Measurements from ENCODE around the gene MPO. TPM values are rescaled to one million over a fixed set of nuclear protein-coding genes. Genes with fewer than 3 reads are reported as not detected.

MPO gene
- total RNA-seq, 1 experiment from 2014 or later, result 0.19 TPM

- no peak for DNase-seq (ENCODE audit: unreplicated experiment)
- Mint-ChIP-seq H3K27ac (ENCODE audit: low read depth, unreplicated experiment) (no peak overlapping the region), H3K27me3 (ENCODE audit: insufficient read depth, unreplicated experiment) (peaks cover 75% of the 10 kb centered on the region), H3K4me1 (ENCODE audit: insufficient read depth, unreplicated experiment) (no peaks in the 10 kb centered on the region), H3K4me3 (ENCODE audit: unreplicated experiment) (no peak overlapping the region), H3K36me3 (ENCODE audit: insufficient read depth, unreplicated experiment) (no peaks in the 10 kb centered on the region), H3K9me3 (ENCODE audit: unreplicated experiment) (no peaks in the 10 kb centered on the region)
- POLR2A ChIA-PET, result interaction anchor here (0.6 kb wide), 1 partner anchor 1247 kb away, joined by 3 read pairs; no protein-coding TSS in a partner anchor
- BruUV-seq (replicated peaks), result no TSS peak
- no peak for TF ChIP-seq CTCF (IDR thresholded peaks at IDR 0.05; ENCODE audit: unreplicated experiment)
- intact Hi-C loops (cut with micrococcal nuclease), result no loop called here
- CTCF ChIA-PET, result interaction anchor here (0.7 kb wide), 1 partner anchor 128 kb away, joined by 3 read pairs; no protein-coding TSS in a partner anchor
Observed at GRCh38 chr17:58253082-58253481, 27.7 kb downstream of the MPO start.

DNA sequence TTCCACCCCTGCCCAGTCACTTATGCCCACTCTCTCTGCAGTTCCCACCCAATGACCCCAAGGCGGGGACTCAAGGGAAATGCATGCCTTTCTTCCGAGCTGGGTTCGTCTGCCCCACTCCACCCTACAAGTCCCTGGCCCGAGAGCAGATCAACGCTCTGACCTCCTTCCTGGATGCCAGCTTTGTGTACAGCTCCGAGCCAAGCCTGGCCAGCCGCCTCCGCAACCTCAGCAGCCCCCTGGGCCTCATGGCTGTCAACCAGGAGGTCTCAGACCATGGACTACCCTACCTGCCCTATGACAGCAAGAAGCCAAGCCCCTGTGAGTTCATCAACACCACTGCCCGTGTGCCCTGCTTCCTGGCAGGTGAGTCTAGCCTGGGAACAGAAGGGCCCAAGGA lies 28.6 kb downstream of the MPO start:
- no peak overlapping the region for H3K4me3 Mint-ChIP-seq (ENCODE audit: unreplicated experiment)
- no peaks in the 10 kb centered on the region for H3K9me3 Mint-ChIP-seq (ENCODE audit: unreplicated experiment)
- CTCF ChIA-PET, result no interaction called here
- intact Hi-C loops (cut with micrococcal nuclease), result no loop called here
- no peak overlapping the region for H3K27ac Mint-ChIP-seq (ENCODE audit: low read depth, unreplicated experiment)
- BruUV-seq (replicated peaks), result no TSS peak
- H3K27me3 Mint-ChIP-seq (ENCODE audit: insufficient read depth, unreplicated experiment), result peaks cover 65% of the 10 kb centered on the region
- H3K36me3 Mint-ChIP-seq (ENCODE audit: insufficient read depth, unreplicated experiment), result no peaks in the 10 kb centered on the region
- POLR2A ChIA-PET, result interaction anchor here (0.6 kb wide), 1 partner anchor 195 kb away, joined by 3 read pairs; no protein-coding TSS in a partner anchor
- no peak for TF ChIP-seq CTCF (IDR thresholded peaks at IDR 0.05; ENCODE audit: unreplicated experiment)
- DNase-seq (ENCODE audit: unreplicated experiment), result no peak
- H3K4me1 Mint-ChIP-seq (ENCODE audit: insufficient read depth, unreplicated experiment), result no peaks in the 10 kb centered on the region

DNA sequence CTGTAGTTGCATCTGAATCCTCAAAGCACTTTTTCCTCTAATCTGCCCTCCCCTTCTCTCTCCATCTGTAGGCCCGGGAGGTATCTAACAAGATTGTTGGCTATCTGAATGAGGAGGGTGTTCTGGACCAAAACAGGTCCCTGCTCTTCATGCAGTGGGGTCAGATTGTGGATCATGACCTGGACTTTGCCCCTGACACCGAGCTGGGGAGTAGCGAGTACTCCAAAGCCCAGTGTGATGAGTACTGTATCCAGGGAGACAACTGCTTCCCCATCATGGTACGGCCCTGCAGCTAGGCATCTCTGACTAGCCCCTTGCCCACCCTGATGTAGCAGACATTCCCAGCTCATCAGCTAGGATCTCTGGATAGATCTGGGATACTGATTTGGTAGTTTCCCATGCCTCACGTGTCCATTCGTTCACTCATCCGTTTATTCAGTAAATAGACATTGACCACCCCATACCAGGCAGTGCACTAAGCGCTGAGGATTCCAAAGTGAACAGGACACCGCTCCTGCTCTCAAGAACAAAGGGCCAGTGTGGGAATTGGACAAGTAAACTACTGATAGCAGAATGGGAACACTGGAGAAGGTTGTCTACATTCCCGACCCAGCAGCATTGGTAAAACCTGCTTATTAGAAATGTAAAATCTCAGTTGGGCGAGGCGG lies 30.3 kb downstream of the MPO start:
- CTCF ChIA-PET, result interaction anchor here (0.5 to 1.5 kb wide), 4 partner anchors 14 to 129 kb away, joined by 3 to 7 read pairs (median 4); no protein-coding TSS in a partner anchor
- peaks cover 63% of the 10 kb centered on the region for H3K27me3 Mint-ChIP-seq (ENCODE audit: insufficient read depth, unreplicated experiment)
- no peaks in the 10 kb centered on the region for H3K4me1 Mint-ChIP-seq (ENCODE audit: insufficient read depth, unreplicated experiment)
- intact Hi-C loops (cut with micrococcal nuclease), result no loop called here
- POLR2A ChIA-PET, result interaction anchor here (0.7 kb wide), 1 partner anchor 242 kb away, joined by 4 read pairs; no protein-coding TSS in a partner anchor
- no peak overlapping the region for H3K4me3 Mint-ChIP-seq (ENCODE audit: unreplicated experiment)
- no TSS peak for BruUV-seq (replicated peaks)
- DNase-seq (ENCODE audit: unreplicated experiment), result no peak
- H3K27ac Mint-ChIP-seq (ENCODE audit: low read depth, unreplicated experiment), result no peak overlapping the region
- no peaks in the 10 kb centered on the region for H3K36me3 Mint-ChIP-seq (ENCODE audit: insufficient read depth, unreplicated experiment)
- no peaks in the 10 kb centered on the region for H3K9me3 Mint-ChIP-seq (ENCODE audit: unreplicated experiment)
- no peak for TF ChIP-seq CTCF (IDR thresholded peaks at IDR 0.05; ENCODE audit: unreplicated experiment)

GRCh38 chr17:58249270-58250133 lies 31.2 kb downstream of the MPO start:
- intact Hi-C loops (cut with micrococcal nuclease), result no loop called here
- no peak overlapping the region for H3K27ac Mint-ChIP-seq (ENCODE audit: low read depth, unreplicated experiment)
- H3K4me1 Mint-ChIP-seq (ENCODE audit: insufficient read depth, unreplicated experiment), result no peaks in the 10 kb centered on the region
- H3K4me3 Mint-ChIP-seq (ENCODE audit: unreplicated experiment), result no peak overlapping the region
- ChIA-PET POLR2A (interaction anchor here (0.7 kb wide), 1 partner anchor 243 kb away, joined by 4 read pairs; no protein-coding TSS in a partner anchor), CTCF (interaction anchor here (0.5 to 1.5 kb wide), 4 partner anchors 13 to 205 kb away, joined by 3 to 7 read pairs (median 4); no protein-coding TSS in a partner anchor)
- no TSS peak for BruUV-seq (replicated peaks)
- H3K9me3 Mint-ChIP-seq (ENCODE audit: unreplicated experiment), result no peaks in the 10 kb centered on the region
- H3K36me3 Mint-ChIP-seq (ENCODE audit: insufficient read depth, unreplicated experiment), result no peaks in the 10 kb centered on the region
- peak; percentile 67 for TF ChIP-seq CTCF (IDR thresholded peaks at IDR 0.05; ENCODE audit: unreplicated experiment)
- H3K27me3 Mint-ChIP-seq (ENCODE audit: insufficient read depth, unreplicated experiment), result peaks cover 63% of the 10 kb centered on the region
- DNase-seq (ENCODE audit: unreplicated experiment), result peak; percentile 33

Measured in MCF 10A (cell line).